Activated naive CD8-positive, alpha-beta T cell treated with anti-CD3 and anti-CD28 coated beads, Interleukin-2, amount 50 U/mL, for 24 hours (primary cell): Measurements from ENCODE around the gene CC2D1B.

ENCODE experiments used
- ATAC-seq: fragments of 150-1000 bp; cut with Tn5 transposase; one replicate; pipeline ENCODE4 v1.10.0; 2021
- DNase-seq: peaks from one replicate; pipeline ENCODE4 v3.0.0; 2021
- H3K27ac Mint-ChIP-seq: one replicate; pipeline ENCODE4 v1.8.0; 2021; ENCODE audit warnings: mild to moderate bottlenecking, mixed read lengths
- H3K27me3 Mint-ChIP-seq: one replicate; pipeline ENCODE4 v1.8.0; 2021; ENCODE audit warnings: mixed read lengths
- H3K36me3 Mint-ChIP-seq: one replicate; pipeline ENCODE4 v1.8.0; 2021; ENCODE audit warnings: low read depth, mixed read lengths
- H3K4me1 Mint-ChIP-seq: one replicate; pipeline ENCODE4 v1.8.0; 2021; ENCODE audit warnings: mixed read lengths
- H3K4me3 Mint-ChIP-seq: one replicate; pipeline ENCODE4 v1.8.0; 2021; ENCODE audit warnings: mild to moderate bottlenecking, moderate library complexity, mixed read lengths
- H3K9me3 Mint-ChIP-seq: one replicate; pipeline ENCODE4 v1.8.0; 2021; ENCODE audit warnings: mixed read lengths

Gene CC2D1B

GRCh38 chr1:52368383-52369172 is 2.6 kb upstream of the CC2D1B start:
- DNase-seq (peak; percentile 55), ATAC-seq (no peak)
- peak overlapping the region; percentile 25 for H3K4me3 Mint-ChIP-seq
- no peak overlapping the region for H3K27ac Mint-ChIP-seq
- no peaks in the 10 kb centered on the region for H3K9me3 Mint-ChIP-seq
- no peaks in the 10 kb centered on the region for H3K27me3 Mint-ChIP-seq
- H3K4me1 Mint-ChIP-seq: peaks cover 33% of the 10 kb centered on the region
- H3K36me3 Mint-ChIP-seq: peaks cover 33% of the 10 kb centered on the region

DNA sequence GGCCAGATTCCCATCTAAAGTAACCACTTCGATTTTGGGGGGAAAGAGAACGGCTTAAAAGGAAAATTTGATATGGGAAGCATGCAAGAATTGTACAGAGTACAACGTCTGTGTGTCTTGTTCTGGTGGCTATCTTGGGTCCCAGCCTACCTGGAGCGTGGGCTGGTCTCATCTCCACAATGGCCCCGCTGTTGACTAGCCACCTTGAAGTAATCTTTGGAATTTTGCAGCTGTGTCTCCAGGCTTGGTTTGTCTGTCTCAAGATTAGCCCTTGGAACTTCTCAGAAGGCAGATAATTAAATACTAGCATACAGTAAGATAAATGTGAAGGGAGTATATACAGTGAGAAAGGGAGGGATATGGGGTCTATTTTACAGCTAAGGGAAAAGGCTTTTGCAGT is 1.3 kb upstream of the CC2D1B start:
- H3K36me3 Mint-ChIP-seq: peaks cover 26% of the 10 kb centered on the region
- H3K27me3 Mint-ChIP-seq: no peaks in the 10 kb centered on the region
- DNase-seq: no peak
- peaks cover 41% of the 10 kb centered on the region for H3K4me1 Mint-ChIP-seq
- peak overlapping the region; percentile 15 for H3K4me3 Mint-ChIP-seq
- H3K9me3 Mint-ChIP-seq: no peaks in the 10 kb centered on the region
- H3K27ac Mint-ChIP-seq: no peak overlapping the region
- ATAC-seq: no peak

DNA sequence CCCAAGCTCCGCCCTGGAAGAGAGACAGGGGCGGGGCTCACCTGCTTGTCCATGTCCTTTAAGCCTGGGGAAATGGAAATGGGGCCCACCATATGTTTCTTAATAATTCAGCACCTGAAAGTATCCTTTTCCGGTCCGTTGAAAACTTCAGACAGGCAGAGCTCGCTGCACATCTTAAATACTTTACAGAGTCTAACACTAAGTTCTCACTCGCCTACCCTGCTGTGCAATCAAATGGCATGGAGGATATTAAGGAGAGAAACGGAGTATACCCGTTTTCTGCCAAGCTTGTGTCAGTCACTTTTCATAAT is 467 bp upstream of the CC2D1B start:
- peaks cover 30% of the 10 kb centered on the region for H3K36me3 Mint-ChIP-seq

DNA sequence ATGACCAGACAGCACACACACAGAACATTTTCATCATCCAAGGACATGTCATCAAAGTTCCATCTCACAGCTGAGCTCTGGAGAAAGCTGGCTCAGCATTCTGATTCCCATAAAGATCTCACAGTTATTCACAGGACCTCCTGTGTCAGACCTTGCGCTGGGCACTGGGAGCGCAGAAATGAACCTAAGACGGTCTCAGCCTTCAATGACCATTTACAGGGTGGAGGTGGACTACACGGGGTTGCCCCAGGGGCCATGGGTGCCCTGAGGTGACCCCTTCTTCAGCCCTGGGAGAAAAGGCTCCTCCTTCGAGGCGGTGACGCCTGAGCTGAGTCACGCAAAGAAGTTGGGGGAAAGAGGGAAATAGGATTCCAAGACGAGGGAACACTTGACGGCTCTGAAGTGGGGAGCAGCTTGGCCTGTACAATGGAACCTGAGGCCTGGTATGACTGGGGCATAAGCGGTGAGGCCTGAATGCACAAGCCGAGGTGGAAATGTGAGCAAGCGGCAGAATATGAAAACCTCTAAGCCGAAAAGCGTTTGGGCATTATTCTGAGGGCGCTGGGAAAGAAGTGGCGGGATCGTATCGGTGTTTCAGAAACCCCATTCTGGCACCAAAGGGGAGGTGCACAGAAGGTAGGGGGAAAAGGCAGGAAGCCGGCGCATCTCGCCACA is 797 bp downstream of the CC2D1B start:
- Mint-ChIP-seq H3K27me3 (no peaks in the 10 kb centered on the region), H3K4me3 (peak overlapping the region; percentile 97), H3K36me3 (peaks cover 22% of the 10 kb centered on the region), H3K9me3 (no peaks in the 10 kb centered on the region), H3K27ac (peak overlapping the region; percentile 98), H3K4me1 (peaks cover 41% of the 10 kb centered on the region)
- DNase-seq: peak; percentile 33
- no peak for ATAC-seq

More for the DNA sequence above, 467 bp upstream of the CC2D1B start:
- Mint-ChIP-seq H3K4me1 (peaks cover 41% of the 10 kb centered on the region), H3K4me3 (peak overlapping the region; percentile 97), H3K27ac (peak overlapping the region; percentile 71), H3K27me3 (no peaks in the 10 kb centered on the region), H3K9me3 (no peaks in the 10 kb centered on the region)
- DNase-seq (no peak), ATAC-seq (no peak)

- peak overlapping the region; percentile 97 for H3K4me3 Mint-ChIP-seq
- no peak for DNase-seq
- H3K27ac Mint-ChIP-seq: no peak overlapping the region
- H3K27me3 Mint-ChIP-seq: no peaks in the 10 kb centered on the region
- no peaks in the 10 kb centered on the region for H3K9me3 Mint-ChIP-seq
- peaks cover 25% of the 10 kb centered on the region for H3K36me3 Mint-ChIP-seq
- ATAC-seq: no peak
- peaks cover 41% of the 10 kb centered on the region for H3K4me1 Mint-ChIP-seq
Measured at GRCh38 chr1:52364235-52364839, 1.7 kb downstream of the CC2D1B start.

- Mint-ChIP-seq H3K4me3 (no peak overlapping the region), H3K4me1 (peaks cover 26% of the 10 kb centered on the region), H3K9me3 (no peaks in the 10 kb centered on the region), H3K27me3 (no peaks in the 10 kb centered on the region), H3K27ac (no peak overlapping the region), H3K36me3 (peaks cover 44% of the 10 kb centered on the region)
- ATAC-seq (no peak), DNase-seq (no peak)
Measured at GRCh38 chr1:52360595-52360968, 5.4 kb downstream of the CC2D1B start.

GRCh38 chr1:52359676-52360594 is 6.1 kb downstream of the CC2D1B start:
- Mint-ChIP-seq H3K9me3 (no peaks in the 10 kb centered on the region), H3K4me3 (no peak overlapping the region), H3K4me1 (peaks cover 20% of the 10 kb centered on the region), H3K27me3 (no peaks in the 10 kb centered on the region), H3K36me3 (peaks cover 50% of the 10 kb centered on the region), H3K27ac (no peak overlapping the region)
- ATAC-seq: no peak
- DNase-seq: no peak

DNA sequence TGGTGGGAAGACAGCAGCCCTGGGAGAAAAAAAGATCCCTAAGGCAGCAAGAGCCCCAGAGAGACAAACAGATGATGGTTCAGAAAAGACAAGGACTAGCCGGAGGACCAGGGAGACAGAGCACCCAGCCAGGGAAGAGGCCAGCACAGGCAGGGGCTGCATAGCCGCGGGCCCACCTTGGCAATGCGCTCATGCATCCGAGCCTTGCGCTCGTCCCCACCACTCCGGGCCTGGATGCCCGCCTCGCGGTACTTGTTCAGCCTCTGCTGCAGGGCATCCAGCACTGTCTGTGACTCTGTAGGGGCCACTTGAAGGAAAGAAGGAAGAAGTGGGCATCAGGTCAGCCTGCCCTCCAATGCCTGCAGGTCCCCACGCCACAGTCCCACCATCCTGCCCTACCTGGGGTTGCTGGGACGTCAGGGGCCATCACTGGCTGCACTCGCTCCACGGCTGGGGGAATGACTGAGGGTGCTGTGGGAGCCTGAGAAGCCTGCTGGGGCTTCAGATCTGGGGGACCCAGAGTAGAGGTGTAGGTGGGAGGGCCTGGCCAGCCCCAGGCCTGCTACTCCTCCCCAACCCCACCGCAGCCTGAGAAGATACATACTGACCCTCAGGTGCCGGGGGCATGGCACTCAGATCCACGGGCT is 7.0 kb downstream of the CC2D1B start:
- no peak for DNase-seq
- Mint-ChIP-seq H3K36me3 (peaks cover 55% of the 10 kb centered on the region), H3K9me3 (no peaks in the 10 kb centered on the region), H3K27me3 (no peaks in the 10 kb centered on the region), H3K4me3 (no peak overlapping the region), H3K4me1 (peaks cover 12% of the 10 kb centered on the region), H3K27ac (no peak overlapping the region)
- ATAC-seq: no peak

- ATAC-seq (no peak), DNase-seq (no peak)
- Mint-ChIP-seq H3K4me3 (no peak overlapping the region), H3K9me3 (no peaks in the 10 kb centered on the region), H3K4me1 (peaks cover under 1% of the 10 kb centered on the region), H3K27ac (no peak overlapping the region), H3K36me3 (peaks cover 57% of the 10 kb centered on the region), H3K27me3 (no peaks in the 10 kb centered on the region)
Measured at GRCh38 chr1:52357397-52357796, 8.6 kb downstream of the CC2D1B start.

DNA sequence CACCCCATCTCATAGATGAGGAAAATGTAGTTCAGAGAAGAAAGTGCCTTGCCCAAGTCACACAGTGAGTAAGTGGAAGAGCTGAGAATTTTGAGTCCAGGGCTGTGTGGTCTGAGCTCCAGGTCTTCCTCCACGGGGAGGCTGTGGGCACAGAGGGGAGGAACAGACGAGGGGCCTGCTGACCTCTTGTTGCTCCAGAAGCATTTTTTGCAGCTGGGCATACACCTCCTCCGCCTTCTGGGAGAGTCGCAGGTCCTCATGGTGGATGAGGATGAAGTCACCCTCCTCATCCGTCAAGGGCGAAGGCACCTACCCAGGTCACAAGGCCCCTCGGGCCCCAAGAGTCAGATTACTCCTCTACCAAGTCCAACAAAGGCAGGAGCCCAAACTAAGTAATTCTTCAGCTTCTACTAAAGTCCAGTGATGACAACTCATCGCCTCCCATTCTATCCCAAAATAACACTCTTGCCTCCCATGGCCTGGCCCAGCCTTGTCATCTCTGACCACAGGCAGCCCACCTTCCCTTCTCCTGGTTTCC is 9.1 kb downstream of the CC2D1B start:
- Mint-ChIP-seq H3K36me3 (peaks cover 55% of the 10 kb centered on the region), H3K27me3 (no peaks in the 10 kb centered on the region), H3K4me1 (no peaks in the 10 kb centered on the region), H3K27ac (peak overlapping the region; percentile 44), H3K9me3 (no peaks in the 10 kb centered on the region), H3K4me3 (no peak overlapping the region)
- no peak for ATAC-seq
- no peak for DNase-seq

DNA sequence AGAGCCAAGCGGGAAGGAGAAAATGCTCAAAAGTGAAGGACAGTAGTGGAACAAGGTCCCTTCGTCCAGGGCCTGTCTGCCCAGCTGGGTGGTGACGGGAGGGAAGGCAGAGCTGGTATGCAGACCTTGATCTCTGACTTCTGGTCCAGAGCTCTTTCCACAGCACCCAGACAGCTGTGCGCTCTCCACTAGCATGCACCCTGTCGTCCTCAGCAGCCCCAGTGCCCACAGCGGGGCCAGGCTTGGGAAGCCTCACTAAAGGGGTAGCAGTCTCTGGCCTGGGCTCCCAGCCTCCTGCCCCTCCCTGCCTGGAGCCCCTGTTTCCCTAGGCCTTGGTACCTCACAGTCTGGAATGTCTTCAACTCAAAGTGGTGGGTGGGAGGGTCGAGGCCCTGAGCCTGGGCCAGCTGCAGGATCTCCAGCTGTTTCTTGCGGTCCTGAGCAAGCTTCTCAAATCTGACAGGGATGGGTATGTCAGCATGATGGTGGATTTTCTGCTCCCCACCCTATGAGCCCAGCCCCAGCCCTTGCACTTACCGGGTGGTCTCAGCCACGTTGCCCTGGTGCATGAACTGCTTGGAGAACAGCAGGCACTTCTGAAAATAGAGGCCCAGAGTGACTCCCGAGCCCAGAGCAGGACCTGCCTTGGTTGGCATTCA is 10.0 kb downstream of the CC2D1B start:
- Mint-ChIP-seq H3K9me3 (no peaks in the 10 kb centered on the region), H3K27me3 (no peaks in the 10 kb centered on the region), H3K36me3 (peaks cover 48% of the 10 kb centered on the region), H3K27ac (no peak overlapping the region), H3K4me3 (no peak overlapping the region), H3K4me1 (no peaks in the 10 kb centered on the region)
- ATAC-seq (no peak), DNase-seq (no peak)

GRCh38 chr1:52355436-52355835 is 10.6 kb downstream of the CC2D1B start:
- Mint-ChIP-seq H3K9me3 (no peaks in the 10 kb centered on the region), H3K4me3 (no peak overlapping the region), H3K27me3 (no peaks in the 10 kb centered on the region), H3K36me3 (peaks cover 48% of the 10 kb centered on the region), H3K4me1 (no peaks in the 10 kb centered on the region), H3K27ac (no peak overlapping the region)
- DNase-seq (no peak), ATAC-seq (no peak)

DNA sequence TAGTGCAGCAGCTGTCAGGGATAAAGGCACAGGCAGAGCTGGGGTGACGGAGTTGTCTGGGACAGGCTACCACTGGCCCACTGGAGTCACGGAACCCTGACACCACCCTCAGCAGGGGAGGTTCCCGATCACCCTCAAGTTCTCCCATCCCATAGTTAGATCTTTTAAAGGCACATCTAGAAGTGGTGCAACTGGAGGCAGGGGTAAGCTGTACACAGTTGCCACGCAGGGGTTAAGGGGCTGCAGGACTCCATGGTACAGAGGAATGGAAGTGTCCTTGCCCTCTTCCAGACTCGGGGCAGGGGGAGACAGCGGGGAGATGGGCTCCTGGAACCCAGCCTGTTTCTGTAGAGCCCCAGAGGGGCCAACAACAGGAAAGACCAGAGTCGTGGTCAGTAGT is 13.3 kb downstream of the CC2D1B start:
- ATAC-seq (no peak), DNase-seq (no peak)
- no peak overlapping the region for H3K4me3 Mint-ChIP-seq
- H3K27me3 Mint-ChIP-seq: no peaks in the 10 kb centered on the region
- H3K4me1 Mint-ChIP-seq: no peaks in the 10 kb centered on the region
- H3K27ac Mint-ChIP-seq: no peak overlapping the region
- H3K36me3 Mint-ChIP-seq: peaks cover 36% of the 10 kb centered on the region
- no peaks in the 10 kb centered on the region for H3K9me3 Mint-ChIP-seq
